AG09319 (cell line): Measurements from ENCODE around the gene ACTL7B.
A peak's percentile ranks its signal among the peaks of the same experiment; 100 is the strongest.
"Not testable (repeated sequence)": the region's sequence is repeated elsewhere in the genome, so short reads cannot be mapped to it uniquely, and the experiment has no call there.

Source experiments
- DNase-seq: peaks from one replicate; pipeline ENCODE4 v3.0.0-alpha.2; 2010; ENCODE audit warnings: low read depth; ENCODE audit errors: extremely low read depth
- TF ChIP-seq, protein P1 (sequence below): IDR thresholded peaks from 2 replicates; pipeline ENCODE4 v1.5.1; 2011; ENCODE audit warnings: low read depth, mild to moderate bottlenecking, inconsistent platforms, low read length, moderate library complexity

ACTL7B gene

DNA sequence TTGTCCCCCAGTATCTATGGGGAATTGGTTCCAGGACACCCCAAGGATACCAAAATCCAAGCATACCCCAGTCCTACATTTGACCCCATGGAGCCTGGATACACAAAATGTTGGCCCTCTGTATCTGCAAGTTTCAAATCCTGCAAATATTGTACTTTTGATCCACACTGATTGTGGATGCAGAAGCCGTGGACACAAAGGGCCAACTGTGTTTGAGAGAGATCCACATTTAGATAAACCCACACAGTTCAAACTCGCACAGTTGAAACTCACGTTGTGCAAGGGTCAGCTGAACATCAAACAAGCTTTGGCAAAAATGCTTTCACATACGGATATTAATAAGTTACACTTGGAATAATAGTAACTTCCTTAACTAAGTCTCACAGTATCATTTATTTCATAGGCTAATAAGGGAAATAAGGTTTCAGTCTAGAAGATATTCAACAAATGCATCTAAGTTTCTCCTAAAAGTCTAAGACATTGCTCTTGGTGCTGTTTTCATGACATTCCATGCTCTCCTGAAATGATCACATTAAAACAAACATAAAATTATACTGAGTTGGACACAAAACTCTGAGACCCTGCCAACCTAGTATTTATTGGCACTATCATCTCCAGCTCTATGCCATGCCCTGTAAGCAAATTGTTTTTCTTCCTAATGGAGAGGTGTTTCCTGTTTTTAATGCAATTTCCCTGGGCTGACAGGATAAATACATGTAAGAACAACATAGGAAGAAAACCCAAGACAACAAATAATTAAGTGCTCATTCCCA lies 38.6 kb upstream of the ACTL7B start:
- TF ChIP-seq, protein P1, sequence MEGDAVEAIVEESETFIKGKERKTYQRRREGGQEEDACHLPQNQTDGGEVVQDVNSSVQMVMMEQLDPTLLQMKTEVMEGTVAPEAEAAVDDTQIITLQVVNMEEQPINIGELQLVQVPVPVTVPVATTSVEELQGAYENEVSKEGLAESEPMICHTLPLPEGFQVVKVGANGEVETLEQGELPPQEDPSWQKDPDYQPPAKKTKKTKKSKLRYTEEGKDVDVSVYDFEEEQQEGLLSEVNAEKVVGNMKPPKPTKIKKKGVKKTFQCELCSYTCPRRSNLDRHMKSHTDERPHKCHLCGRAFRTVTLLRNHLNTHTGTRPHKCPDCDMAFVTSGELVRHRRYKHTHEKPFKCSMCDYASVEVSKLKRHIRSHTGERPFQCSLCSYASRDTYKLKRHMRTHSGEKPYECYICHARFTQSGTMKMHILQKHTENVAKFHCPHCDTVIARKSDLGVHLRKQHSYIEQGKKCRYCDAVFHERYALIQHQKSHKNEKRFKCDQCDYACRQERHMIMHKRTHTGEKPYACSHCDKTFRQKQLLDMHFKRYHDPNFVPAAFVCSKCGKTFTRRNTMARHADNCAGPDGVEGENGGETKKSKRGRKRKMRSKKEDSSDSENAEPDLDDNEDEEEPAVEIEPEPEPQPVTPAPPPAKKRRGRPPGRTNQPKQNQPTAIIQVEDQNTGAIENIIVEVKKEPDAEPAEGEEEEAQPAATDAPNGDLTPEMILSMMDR: no peak
- no peak for DNase-seq

GRCh38 chr9:108889649-108890067 lies 33.9 kb upstream of the ACTL7B start:
- TF ChIP-seq, protein P1: no peak
- DNase-seq: no peak

DNA sequence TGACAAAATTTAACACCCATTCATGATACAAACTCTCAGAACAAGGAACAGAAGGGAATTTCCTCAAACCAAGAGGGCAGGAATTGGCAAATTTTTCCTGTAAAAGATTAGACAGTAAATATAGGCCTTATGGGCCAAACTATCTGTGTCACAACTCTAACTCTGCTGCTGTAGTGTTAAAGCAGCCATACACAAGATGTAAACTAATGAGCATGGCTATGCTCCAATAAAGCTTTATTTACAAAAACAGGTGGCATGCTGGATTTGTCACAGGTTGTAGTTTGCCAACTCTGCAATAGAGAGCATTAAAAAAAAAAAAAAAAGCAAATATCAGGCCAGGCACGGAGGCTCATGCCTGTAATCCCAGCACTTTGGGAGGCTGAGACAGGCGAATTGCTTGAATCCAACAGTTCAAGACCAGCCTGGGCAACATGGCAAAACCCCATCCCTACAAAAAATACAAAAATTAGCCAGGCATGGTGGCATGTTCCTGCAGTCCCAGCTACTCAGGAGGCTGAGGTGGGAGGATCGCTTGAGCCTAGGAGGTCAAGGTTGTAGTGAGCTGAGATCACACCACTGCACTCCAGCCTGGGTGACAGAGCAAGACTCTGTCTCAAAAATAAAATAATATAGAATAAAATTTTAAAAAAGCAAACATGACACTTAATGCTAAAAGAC lies 30.9 kb upstream of the ACTL7B start:
- not testable (repeated sequence) for DNase-seq

- TF ChIP-seq, protein P1: no peak
- DNase-seq: peak; percentile 24
Measured at GRCh38 chr9:108885643-108886348, 30.0 kb upstream of the ACTL7B start.

- TF ChIP-seq, protein P1: no peak
- no peak for DNase-seq
Measured at GRCh38 chr9:108884701-108885100, 28.9 kb upstream of the ACTL7B start.

DNA sequence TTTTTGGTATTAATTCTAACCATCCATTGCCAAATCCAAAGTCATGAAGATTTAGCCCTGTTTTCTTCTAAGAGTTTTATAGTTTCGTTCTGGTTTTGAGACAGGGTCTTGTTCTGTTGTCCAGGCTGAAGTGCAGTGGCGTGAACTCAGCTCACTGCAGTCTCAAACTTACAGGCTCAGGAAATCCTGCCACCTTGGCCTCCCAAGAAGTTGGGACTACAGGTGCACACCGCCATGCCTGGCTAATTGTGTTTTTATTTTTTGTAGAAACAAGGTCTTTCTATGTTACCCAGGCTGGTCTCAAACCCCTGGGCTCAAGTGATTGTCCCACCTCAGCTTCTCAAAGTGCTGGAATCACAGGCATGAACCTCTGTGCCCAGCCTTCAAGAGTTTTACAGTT lies 27.3 kb upstream of the ACTL7B start:
- DNase-seq: no peak
- TF ChIP-seq, protein P1: no peak

GRCh38 chr9:108882052-108882888 lies 26.5 kb upstream of the ACTL7B start:
- DNase-seq: no peak
- TF ChIP-seq, protein P1: no peak
